Activated effector memory CD4-positive, alpha-beta T cell treated with Interleukin-2 at 50 U/mL for 16 hours (primary cell): Measurements from ENCODE around the gene NT5M.

ENCODE experiments used
- DNase-seq: peaks from one replicate; pipeline ENCODE4 v3.0.0-alpha.2; 2020

Gene NT5M

DNA sequence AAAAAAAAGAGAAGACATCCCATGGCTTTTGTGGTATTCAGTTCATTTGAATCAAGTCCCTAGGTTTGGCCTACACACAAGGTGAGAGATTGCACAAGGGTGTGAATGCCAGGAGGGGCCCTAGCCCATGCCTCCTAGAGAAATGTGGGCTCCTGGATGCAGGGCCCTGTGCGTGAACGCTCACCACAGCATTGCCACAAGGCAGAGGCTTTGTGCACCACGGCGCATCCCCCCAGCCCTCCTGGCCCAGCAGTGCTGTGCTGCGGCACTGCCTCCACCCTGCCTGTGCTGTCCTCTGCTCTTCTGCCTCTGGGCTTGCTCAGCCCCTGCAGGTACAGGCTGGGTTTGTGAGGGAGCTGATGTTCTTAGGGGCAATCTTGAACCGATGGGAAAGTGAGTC, 92.7 kb downstream of the NT5M start:
- no peak for DNase-seq
